Activated naive CD4-positive, alpha-beta T cell treated with anti-CD3 and anti-CD28 coated beads for 36 hours (primary cell): ENCODE data around the gene DYNLT3. TPM values are rescaled to one million over a fixed set of nuclear protein-coding genes. Genes with fewer than 3 reads are reported as not detected.
A peak's percentile ranks its signal among the peaks of the same experiment; 100 is the strongest.

Experiments used
- CTCF ChIA-PET: fragments of 350-600 bp; sonication (Branson Sonifier 250); formaldehyde crosslinking; loops from one replicate; lab custom pipeline; 2021; ENCODE audit warnings: antibody characterized with exemption; lab: Charles Lee
- DNase-seq: peaks from one replicate; pipeline ENCODE4 v3.0.0-alpha.2; 2020
- H3K27ac Mint-ChIP-seq: one replicate; pipeline ENCODE4 v1.8.0; 2021; ENCODE audit warnings: mild to moderate bottlenecking, mixed read lengths
- H3K27me3 Mint-ChIP-seq: one replicate; pipeline ENCODE4 v1.8.0; 2021; ENCODE audit warnings: low read depth, mixed read lengths
- H3K36me3 Mint-ChIP-seq: one replicate; pipeline ENCODE4 v1.8.0; 2021; ENCODE audit warnings: low read depth, mixed read lengths
- H3K4me1 Mint-ChIP-seq: one replicate; pipeline ENCODE4 v1.8.0; 2021; ENCODE audit warnings: low read depth, mixed read lengths
- H3K4me3 Mint-ChIP-seq: one replicate; pipeline ENCODE4 v1.8.0; 2021; ENCODE audit warnings: mild to moderate bottlenecking, moderate library complexity, mixed read lengths
- H3K9me3 Mint-ChIP-seq: one replicate; pipeline ENCODE4 v1.8.0; 2021; ENCODE audit warnings: mixed read lengths
- intact Hi-C: fragments of 100-400 bp; cut with micrococcal nuclease; formaldehyde crosslinking; loops from one replicate; pipeline ENCODE4 v1.15.1; 2023
- total RNA-seq, 2 experiments: library from RNA; stranded (reverse); gene quantifications; one replicate each; pipeline ENCODE4 v1.2.3, GENCODE V29; 2021

The DYNLT3 gene
- total RNA-seq, 2 experiments from 2014 or later = 11.8 to 14.4 TPM

DNA sequence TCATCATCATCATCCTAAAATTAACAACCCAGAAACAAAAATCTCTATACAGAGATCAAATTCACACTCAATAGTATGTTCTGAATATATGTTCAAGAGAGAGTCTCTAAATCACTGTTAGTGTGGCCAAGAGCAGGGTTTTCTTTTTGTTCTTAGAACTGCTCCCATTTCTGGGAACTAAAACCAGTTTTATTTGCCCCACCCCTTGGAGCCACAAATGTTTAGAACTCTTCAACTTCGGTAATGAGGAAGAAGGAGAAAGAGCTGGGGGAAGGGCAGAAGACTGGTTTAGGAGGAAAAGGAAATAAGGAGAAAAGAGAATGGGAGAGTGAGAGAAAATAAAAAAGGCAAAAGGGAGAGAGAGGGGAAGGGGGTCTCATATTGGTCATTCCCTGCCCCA lies 35.3 kb downstream of the DYNLT3 start:
- no peaks in the 10 kb centered on the region for H3K27me3 Mint-ChIP-seq
- intact Hi-C loops = no loop called here
- H3K9me3 Mint-ChIP-seq = no peaks in the 10 kb centered on the region
- H3K4me1 Mint-ChIP-seq = no peaks in the 10 kb centered on the region
- H3K27ac Mint-ChIP-seq = no peak overlapping the region
- DNase-seq = no peak
- H3K36me3 Mint-ChIP-seq = no peaks in the 10 kb centered on the region
- H3K4me3 Mint-ChIP-seq = no peak overlapping the region
- CTCF ChIA-PET = no interaction called here

- H3K9me3 Mint-ChIP-seq = no peaks in the 10 kb centered on the region
- no peak overlapping the region for H3K4me3 Mint-ChIP-seq
- DNase-seq = no peak
- intact Hi-C loops = no loop called here
- H3K36me3 Mint-ChIP-seq = no peaks in the 10 kb centered on the region
- H3K4me1 Mint-ChIP-seq = no peaks in the 10 kb centered on the region
- no peaks in the 10 kb centered on the region for H3K27me3 Mint-ChIP-seq
- CTCF ChIA-PET = no interaction called here
- H3K27ac Mint-ChIP-seq = no peak overlapping the region
Observed at GRCh38 chrX:37809970-37810369, 37.4 kb downstream of the DYNLT3 start.

GRCh38 chrX:37803057-37803456 lies 44.3 kb downstream of the DYNLT3 start:
- H3K27me3 Mint-ChIP-seq = no peaks in the 10 kb centered on the region
- H3K4me1 Mint-ChIP-seq = no peaks in the 10 kb centered on the region
- no peaks in the 10 kb centered on the region for H3K9me3 Mint-ChIP-seq
- no peak for DNase-seq
- intact Hi-C loops = no loop called here
- CTCF ChIA-PET = no interaction called here
- H3K27ac Mint-ChIP-seq = no peak overlapping the region
- no peaks in the 10 kb centered on the region for H3K36me3 Mint-ChIP-seq
- H3K4me3 Mint-ChIP-seq = no peak overlapping the region

GRCh38 chrX:37802028-37802427 lies 45.3 kb downstream of the DYNLT3 start:
- no peak overlapping the region for H3K4me3 Mint-ChIP-seq
- intact Hi-C loops = no loop called here
- H3K27ac Mint-ChIP-seq = no peak overlapping the region
- H3K27me3 Mint-ChIP-seq = no peaks in the 10 kb centered on the region
- no peak for DNase-seq
- H3K36me3 Mint-ChIP-seq = no peaks in the 10 kb centered on the region
- H3K4me1 Mint-ChIP-seq = peaks cover 1% of the 10 kb centered on the region
- H3K9me3 Mint-ChIP-seq = no peaks in the 10 kb centered on the region
- CTCF ChIA-PET = no interaction called here

DNA sequence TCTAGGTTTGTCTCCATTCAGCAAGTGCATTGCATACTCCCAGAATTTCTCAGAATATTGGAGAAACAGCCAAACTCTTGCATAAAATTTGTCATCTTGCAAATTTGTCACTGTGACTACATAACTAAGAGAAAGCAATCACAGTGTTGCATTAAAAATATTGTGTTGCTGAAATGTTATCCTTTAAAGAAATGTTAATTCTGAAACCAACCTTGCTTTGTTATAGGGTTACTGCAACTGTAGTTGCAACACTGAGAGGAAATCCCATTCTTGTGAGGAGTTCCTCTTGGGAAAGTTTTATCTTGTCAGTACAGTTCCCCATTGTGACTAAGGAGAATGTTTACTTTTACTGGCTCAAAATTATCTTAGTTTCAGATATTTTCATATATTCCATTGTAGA lies 46.7 kb downstream of the DYNLT3 start:
- no peaks in the 10 kb centered on the region for H3K27me3 Mint-ChIP-seq
- no peaks in the 10 kb centered on the region for H3K36me3 Mint-ChIP-seq
- intact Hi-C loops = no loop called here
- peaks cover 13% of the 10 kb centered on the region for H3K4me1 Mint-ChIP-seq
- no peak for DNase-seq
- no peaks in the 10 kb centered on the region for H3K9me3 Mint-ChIP-seq
- CTCF ChIA-PET = interaction anchor here (0.6 kb wide), 1 partner anchor 1168 kb away, joined by 3 read pairs; no protein-coding TSS in a partner anchor
- H3K27ac Mint-ChIP-seq = no peak overlapping the region
- no peak overlapping the region for H3K4me3 Mint-ChIP-seq

GRCh38 chrX:37799936-37800335 lies 47.4 kb downstream of the DYNLT3 start:
- no peak for DNase-seq
- H3K9me3 Mint-ChIP-seq = no peaks in the 10 kb centered on the region
- peaks cover 18% of the 10 kb centered on the region for H3K4me1 Mint-ChIP-seq
- H3K36me3 Mint-ChIP-seq = no peaks in the 10 kb centered on the region
- intact Hi-C loops = no loop called here
- H3K27me3 Mint-ChIP-seq = no peaks in the 10 kb centered on the region
- no peak overlapping the region for H3K4me3 Mint-ChIP-seq
- CTCF ChIA-PET = no interaction called here
- H3K27ac Mint-ChIP-seq = no peak overlapping the region

DNA sequence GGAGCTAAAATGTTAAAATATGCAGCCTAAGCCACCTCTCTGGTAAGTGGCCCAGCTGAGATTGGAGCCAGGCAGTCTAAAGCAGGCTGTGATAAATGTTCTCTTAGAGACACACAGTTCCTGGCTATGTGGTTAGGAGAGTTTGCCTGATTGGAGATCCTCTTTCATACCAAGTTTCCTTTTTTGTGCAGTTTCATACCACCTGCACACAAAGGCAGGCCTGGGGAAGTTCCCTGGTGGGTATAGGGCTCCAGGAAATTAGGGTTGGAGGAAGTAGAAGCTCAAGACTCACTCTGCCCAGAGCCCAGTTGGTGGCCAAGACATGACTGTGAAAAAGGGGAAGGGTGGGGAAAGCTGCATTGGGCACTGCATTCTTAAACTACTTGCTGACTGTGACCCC lies 50.6 kb downstream of the DYNLT3 start:
- peak; percentile 14 for DNase-seq
- intact Hi-C loops = loop anchor here (2.0 kb wide), 2 partner anchors 42 to 50 kb away; no protein-coding TSS in a partner anchor
- CTCF ChIA-PET = no interaction called here
- Mint-ChIP-seq H3K9me3 (no peaks in the 10 kb centered on the region), H3K27ac (no peak overlapping the region), H3K4me3 (no peak overlapping the region), H3K36me3 (no peaks in the 10 kb centered on the region), H3K27me3 (no peaks in the 10 kb centered on the region), H3K4me1 (peaks cover 18% of the 10 kb centered on the region)

GRCh38 chrX:37796310-37796709 lies 51.1 kb downstream of the DYNLT3 start:
- Mint-ChIP-seq H3K4me3 (no peak overlapping the region), H3K36me3 (no peaks in the 10 kb centered on the region), H3K27me3 (no peaks in the 10 kb centered on the region), H3K4me1 (peaks cover 18% of the 10 kb centered on the region), H3K27ac (no peak overlapping the region), H3K9me3 (no peaks in the 10 kb centered on the region)
- CTCF ChIA-PET = no interaction called here
- intact Hi-C loops = loop anchor here (2.0 kb wide), 2 partner anchors 42 to 50 kb away; no protein-coding TSS in a partner anchor
- no peak for DNase-seq

Other genes starting within 250 kb of the DYNLT3 start
- gene XK, start 161.8 kb downstream of the DYNLT3 start, total RNA-seq = not detected
- under 1 TPM in 1 of 2 experiments, not detected in 1; 0.07 TPM for gene CYBB, start 67.5 kb downstream of the DYNLT3 start, total RNA-seq
- not detected for gene SYTL5, start 159.0 kb upstream of the DYNLT3 start, total RNA-seq